Ishikawa (cell line): ENCODE data around the gene RPL35.

Source experiments
- CEBPB ChIP-seq: IDR thresholded peaks from 2 replicates; pipeline ENCODE4 v1.6.1; 2012
- CREB1 ChIP-seq: IDR thresholded peaks from 2 replicates; pipeline ENCODE4 v1.6.1; 2012; ENCODE audit warnings: low read depth
- EGR1 ChIP-seq: IDR thresholded peaks from 2 replicates; pipeline ENCODE4 v1.6.1; 2012
- EP300 ChIP-seq: IDR thresholded peaks from 2 replicates; pipeline ENCODE4 v1.6.1; 2012; ENCODE audit warnings: borderline replicate concordance
- FOXM1 ChIP-seq: IDR thresholded peaks from 2 replicates; pipeline ENCODE4 v1.6.1; 2012; ENCODE audit warnings: low read depth, borderline replicate concordance
- NFIC ChIP-seq: IDR thresholded peaks from 2 replicates; pipeline ENCODE4 v1.6.1; 2012
- RAD21 ChIP-seq: IDR thresholded peaks from 2 replicates; pipeline ENCODE4 v1.6.1; 2012; ENCODE audit warnings: low read depth
- TAF1 ChIP-seq: IDR thresholded peaks from 2 replicates; pipeline ENCODE4 v1.6.1; 2012; ENCODE audit warnings: low read depth, mild to moderate bottlenecking
- TCF12 ChIP-seq: IDR thresholded peaks from 2 replicates; pipeline ENCODE4 v1.6.1; 2012; ENCODE audit warnings: low read depth
- TEAD4 ChIP-seq: IDR thresholded peaks from 2 replicates; pipeline ENCODE4 v1.6.1; 2012
- YY1 ChIP-seq: IDR thresholded peaks from 2 replicates; pipeline ENCODE4 v1.6.1; 2012; ENCODE audit warnings: low read depth
- ZBTB7A ChIP-seq: IDR thresholded peaks from 2 replicates; pipeline ENCODE4 v1.6.1; 2012; ENCODE audit warnings: low read depth
- TF ChIP-seq, protein P1 (sequence below): IDR thresholded peaks from 2 replicates; pipeline ENCODE4 v1.6.1; 2012; ENCODE audit warnings: low read depth, mild to moderate bottlenecking
- TF ChIP-seq, protein P2 (sequence below): IDR thresholded peaks from 2 replicates; pipeline ENCODE4 v1.6.1; 2012
- TF ChIP-seq, protein P3 (sequence below): IDR thresholded peaks from 2 replicates; pipeline ENCODE4 v1.6.1; 2012

The RPL35 gene

DNA sequence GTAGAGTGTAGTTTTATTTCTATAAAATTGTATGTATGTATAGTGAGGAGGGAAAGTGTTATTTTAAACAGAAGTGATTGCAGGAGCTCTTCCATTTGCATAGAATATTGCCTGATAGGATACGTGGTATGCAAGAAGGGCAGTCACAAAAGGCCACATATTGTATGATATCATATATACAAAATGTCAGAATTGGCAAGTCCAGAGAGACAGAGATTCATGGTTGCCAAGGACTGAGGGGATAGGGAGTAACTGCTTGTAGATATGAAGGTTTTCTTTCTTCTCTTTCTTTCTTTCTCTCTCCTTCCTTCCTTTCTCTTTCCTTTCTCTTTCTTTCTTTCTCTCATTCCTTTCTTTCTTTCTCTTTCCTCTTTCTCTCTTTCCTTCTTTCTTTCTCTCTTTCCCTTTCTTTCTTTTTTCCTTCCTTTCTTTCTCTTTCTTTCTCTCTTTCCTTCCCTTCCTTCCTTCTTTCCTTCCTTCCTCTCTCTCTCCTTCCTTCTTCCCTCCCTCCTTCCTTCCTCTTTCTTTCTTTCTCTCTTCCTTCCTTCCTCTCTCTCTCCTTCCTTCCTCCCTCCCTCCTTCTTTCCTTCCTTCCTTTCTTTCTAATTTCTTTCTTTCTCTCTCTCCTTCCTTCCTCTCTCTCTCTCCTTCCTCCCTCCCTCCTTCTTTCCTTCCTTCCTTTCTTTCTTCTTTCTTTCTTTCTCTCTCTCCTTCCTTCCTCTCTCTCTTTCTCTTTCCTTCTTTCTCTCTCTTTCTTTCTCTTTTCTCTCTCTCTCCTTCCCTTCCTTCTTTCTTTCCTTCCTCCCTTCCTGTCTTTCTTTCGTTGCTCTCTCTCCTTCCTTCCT is 33.0 kb downstream of the RPL35 start:
- TF ChIP-seq, protein P1, sequence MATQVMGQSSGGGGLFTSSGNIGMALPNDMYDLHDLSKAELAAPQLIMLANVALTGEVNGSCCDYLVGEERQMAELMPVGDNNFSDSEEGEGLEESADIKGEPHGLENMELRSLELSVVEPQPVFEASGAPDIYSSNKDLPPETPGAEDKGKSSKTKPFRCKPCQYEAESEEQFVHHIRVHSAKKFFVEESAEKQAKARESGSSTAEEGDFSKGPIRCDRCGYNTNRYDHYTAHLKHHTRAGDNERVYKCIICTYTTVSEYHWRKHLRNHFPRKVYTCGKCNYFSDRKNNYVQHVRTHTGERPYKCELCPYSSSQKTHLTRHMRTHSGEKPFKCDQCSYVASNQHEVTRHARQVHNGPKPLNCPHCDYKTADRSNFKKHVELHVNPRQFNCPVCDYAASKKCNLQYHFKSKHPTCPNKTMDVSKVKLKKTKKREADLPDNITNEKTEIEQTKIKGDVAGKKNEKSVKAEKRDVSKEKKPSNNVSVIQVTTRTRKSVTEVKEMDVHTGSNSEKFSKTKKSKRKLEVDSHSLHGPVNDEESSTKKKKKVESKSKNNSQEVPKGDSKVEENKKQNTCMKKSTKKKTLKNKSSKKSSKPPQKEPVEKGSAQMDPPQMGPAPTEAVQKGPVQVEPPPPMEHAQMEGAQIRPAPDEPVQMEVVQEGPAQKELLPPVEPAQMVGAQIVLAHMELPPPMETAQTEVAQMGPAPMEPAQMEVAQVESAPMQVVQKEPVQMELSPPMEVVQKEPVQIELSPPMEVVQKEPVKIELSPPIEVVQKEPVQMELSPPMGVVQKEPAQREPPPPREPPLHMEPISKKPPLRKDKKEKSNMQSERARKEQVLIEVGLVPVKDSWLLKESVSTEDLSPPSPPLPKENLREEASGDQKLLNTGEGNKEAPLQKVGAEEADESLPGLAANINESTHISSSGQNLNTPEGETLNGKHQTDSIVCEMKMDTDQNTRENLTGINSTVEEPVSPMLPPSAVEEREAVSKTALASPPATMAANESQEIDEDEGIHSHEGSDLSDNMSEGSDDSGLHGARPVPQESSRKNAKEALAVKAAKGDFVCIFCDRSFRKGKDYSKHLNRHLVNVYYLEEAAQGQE, result no peak
- TF ChIP-seq, protein P2, sequence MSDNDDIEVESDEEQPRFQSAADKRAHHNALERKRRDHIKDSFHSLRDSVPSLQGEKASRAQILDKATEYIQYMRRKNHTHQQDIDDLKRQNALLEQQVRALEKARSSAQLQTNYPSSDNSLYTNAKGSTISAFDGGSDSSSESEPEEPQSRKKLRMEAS, result no peak
- no peak for TF ChIP-seq CEBPB
- TF ChIP-seq EP300, result no peak
- no peak for TF ChIP-seq ZBTB7A
- TF ChIP-seq, protein P3, sequence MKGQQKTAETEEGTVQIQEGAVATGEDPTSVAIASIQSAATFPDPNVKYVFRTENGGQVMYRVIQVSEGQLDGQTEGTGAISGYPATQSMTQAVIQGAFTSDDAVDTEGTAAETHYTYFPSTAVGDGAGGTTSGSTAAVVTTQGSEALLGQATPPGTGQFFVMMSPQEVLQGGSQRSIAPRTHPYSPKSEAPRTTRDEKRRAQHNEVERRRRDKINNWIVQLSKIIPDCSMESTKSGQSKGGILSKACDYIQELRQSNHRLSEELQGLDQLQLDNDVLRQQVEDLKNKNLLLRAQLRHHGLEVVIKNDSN, result no peak
- no peak for TF ChIP-seq TAF1
- no peak for TF ChIP-seq FOXM1
- TF ChIP-seq TEAD4, result no peak
- TF ChIP-seq RAD21, result no peak
- no peak for TF ChIP-seq TCF12
- TF ChIP-seq YY1, result no peak
- no peak for TF ChIP-seq EGR1
- TF ChIP-seq NFIC, result no peak

DNA sequence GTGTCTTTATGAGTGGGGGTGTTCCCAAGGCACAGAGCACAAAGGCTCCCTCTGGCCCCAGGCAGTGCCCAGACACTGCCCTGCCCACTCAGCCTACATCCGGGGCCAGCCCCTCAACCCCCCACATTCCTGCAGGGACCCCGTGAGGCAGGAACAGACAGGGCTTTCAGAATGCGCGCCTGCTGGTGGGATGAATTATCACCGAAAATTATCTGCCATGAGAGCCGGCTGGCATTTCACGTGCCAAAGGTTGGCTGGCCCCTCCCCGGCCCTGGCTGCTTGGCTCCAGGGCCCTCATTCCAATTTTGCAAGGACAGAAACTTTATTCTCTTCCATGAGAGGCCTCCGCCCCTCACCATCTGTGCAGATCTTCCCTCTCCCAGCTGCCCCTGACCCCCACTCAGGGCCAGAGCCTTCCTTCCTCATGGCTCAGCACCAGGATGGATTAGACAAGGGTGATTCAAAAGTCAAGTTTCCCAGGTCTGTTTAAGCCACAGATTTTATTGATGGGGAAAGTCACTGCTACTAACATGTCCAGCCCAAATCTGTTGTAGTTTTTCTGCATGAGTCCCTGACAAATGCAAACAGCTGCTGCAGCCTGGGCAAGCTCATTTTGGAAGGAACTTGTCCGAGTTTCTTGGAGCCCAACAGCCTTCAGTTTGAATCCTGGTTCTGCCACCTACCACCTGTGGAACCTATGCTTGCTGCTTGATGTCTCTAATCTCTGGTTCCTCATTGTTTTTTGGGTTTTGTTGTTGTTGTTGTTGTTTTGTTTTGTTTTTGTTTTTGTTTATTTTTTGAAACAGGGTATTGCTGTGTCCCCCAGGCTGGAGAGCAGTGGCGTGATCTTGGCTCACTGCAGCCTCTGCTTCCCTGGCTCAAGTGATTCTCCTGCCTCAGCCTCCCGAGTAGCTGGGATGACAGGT is 40.8 kb downstream of the RPL35 start:
- TF ChIP-seq EP300, result no peak

DNA sequence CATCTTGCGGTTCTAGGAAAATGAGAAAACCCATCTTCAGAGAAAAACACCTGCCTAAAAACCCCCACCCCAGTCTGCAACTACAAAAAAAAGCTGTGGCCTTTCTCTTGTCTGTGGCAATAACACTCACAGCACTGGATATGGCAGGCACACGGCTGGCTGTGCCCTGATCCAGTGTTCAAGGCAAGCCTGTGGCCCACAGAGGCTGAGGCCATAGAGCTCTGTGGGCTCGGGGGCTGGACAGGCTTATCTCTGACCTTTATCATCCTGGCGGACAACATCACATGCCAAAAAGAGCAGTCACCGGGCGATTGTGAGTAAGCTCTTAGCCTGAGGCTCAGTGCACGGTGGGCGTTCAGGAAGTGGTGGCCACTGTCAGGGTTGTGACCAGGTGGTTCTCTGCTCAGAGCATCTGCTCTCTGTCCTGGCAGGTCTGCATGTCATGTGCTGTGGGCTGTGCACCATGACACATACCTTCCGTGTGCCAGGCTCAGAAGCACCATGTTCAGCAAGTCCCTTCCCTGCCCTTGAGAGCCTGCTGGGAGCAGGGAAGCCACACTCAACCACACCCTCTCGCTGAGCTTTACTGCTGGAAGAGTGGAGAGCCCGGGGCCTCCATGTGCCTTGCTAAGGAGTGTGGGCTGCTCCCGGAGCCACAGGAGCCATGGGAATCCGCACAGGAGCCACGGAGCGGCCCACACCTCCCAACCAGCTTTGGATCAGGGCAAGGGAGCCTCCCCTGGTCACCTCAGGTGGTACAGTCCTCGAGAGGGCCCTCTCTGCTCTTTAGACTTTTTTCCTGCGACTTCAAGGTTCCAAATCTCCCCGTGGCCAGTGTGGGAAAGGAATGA is 43.1 kb downstream of the RPL35 start:
- TF ChIP-seq YY1 (no peak), FOXM1 (no peak), CEBPB (no peak)

DNA sequence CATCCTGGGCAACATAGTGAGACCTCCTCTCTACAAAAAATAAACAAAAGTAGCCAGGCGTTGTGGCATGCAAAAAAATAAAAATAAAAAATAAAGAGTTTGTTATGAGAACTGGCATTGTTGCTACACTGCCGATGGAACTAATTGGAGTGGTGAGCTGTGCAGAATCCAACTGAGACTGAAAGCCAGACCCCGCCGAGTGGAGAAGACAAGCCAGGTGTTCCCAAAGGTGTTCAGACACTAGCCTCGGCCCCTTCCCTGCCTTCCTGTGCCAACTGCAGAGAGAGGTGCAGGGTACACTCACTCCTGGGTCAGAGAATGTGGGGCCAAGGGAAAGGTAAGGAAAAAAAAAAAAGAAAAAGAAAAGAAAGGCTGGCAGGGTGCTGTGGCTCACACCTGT is 46.2 kb downstream of the RPL35 start:
- TF ChIP-seq YY1 (no peak), FOXM1 (no peak), EP300 (no peak), TEAD4 (no peak), ZBTB7A (no peak), TAF1 (no peak), NFIC (no peak), TCF12 (no peak), CREB1 (no peak), RAD21 (no peak), CEBPB (no peak)
- TF ChIP-seq, protein P1, result no peak
- TF ChIP-seq, protein P2, result no peak
- TF ChIP-seq, protein P3, result no peak

DNA sequence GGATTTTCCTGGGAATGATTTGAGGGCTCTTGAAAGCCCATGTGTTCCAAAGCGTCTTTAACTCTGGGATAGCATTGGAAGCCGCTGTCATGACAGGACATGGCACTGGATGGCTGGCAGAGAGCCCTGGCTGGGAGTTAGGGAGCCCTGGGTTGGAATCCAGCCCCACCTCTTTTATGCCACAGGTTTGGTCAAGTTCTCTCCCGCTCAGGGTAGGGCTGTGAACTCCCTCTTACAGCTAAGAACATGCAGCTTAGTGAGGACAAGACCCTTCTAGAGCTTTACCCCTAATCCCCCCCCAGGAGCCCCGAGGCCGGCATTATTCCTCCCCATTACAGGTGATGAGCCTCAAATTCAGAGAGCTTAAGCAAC is 47.6 kb downstream of the RPL35 start:
- no peak for TF ChIP-seq NFIC
- no peak for TF ChIP-seq YY1
- TF ChIP-seq TEAD4, result no peak
- no peak for TF ChIP-seq ZBTB7A
- TF ChIP-seq, protein P2, result no peak
- TF ChIP-seq TCF12, result no peak
- TF ChIP-seq FOXM1, result no peak
- no peak for TF ChIP-seq CEBPB
- TF ChIP-seq, protein P3, result no peak
- TF ChIP-seq TAF1, result no peak
- no peak for TF ChIP-seq RAD21
- TF ChIP-seq, protein P1, result no peak
- no peak for TF ChIP-seq EGR1
- no peak for TF ChIP-seq EP300
- TF ChIP-seq CREB1, result no peak
